Purkinje cell (primary cell): ENCODE data around the gene HSD17B4. TPM values are rescaled to one million over a fixed set of nuclear protein-coding genes. Genes with fewer than 3 reads are reported as not detected.

ENCODE experiments used
- polyA plus RNA-seq: library from polyadenylated mRNA; unstranded; fragments of >200 nt; fragmentation: Nextera tagmentation; gene quantifications from 2 replicates; pipeline ENCODE4 v1.2.1, GENCODE V29; 2014

Gene HSD17B4
- polyA plus RNA-seq = 139 and 141 TPM in 2 replicates

GRCh38 chr5:119452373-119453039 lies at the start of gene HSD17B4:
Gene HSD17B4 (plus strand): TSS chr5:119452497. CDS start chr5:119452576, 79 bp downstream.

Other genes starting within 250 kb of the HSD17B4 start
- gene TNFAIP8, start 96.5 kb upstream of the HSD17B4 start, polyA plus RNA-seq = 1.8 and 16.1 TPM in 2 replicates
- not detected in 2 replicates for gene FAM170A, start 177.1 kb downstream of the HSD17B4 start, polyA plus RNA-seq